ENCODE results near the gene SHE.

DNA sequence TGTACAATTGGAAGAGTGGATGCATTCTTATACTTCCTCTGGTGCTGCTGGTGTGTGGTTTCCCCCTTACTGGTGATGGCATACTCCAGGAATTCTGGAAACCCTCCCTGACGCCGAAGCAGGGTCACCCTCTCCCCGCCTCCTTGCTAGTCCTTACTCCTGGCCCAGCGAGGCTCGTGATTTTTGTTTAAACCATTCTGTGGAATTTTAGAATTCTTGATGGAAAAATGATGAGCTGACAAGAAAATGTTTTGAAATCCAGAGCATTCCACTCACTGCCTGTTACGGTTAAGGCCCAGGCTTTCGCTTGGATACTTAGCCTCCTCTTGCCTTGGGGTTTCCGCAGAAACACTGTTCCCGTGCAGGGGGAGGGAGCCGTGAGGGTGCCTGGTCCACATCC, 55.9 kb downstream of the SHE start:
- TF ChIP-seq POLR2A (IDR thresholded peaks at IDR 0.05; ENCODE audit: low read length): no peak
- no peak for TF ChIP-seq GATA1 (IDR thresholded peaks at IDR 0.05; ENCODE audit: low read depth, low read length)
